Measurements from ENCODE around the gene TPSG1. TPM values are rescaled to one million over a fixed set of nuclear protein-coding genes. Genes with fewer than 3 reads are reported as not detected.

Gene TPSG1
- total RNA-seq, 1 experiment from 2014 or later, result not detected

- TF ChIP-seq NR2C2 (CRISPR knock-in tag; IDR thresholded peaks at IDR 0.05), result no peak
- no peak for TF ChIP-seq IRF2 (CRISPR knock-in tag; IDR thresholded peaks at IDR 0.05; ENCODE audit: borderline replicate concordance, low read depth)
- no peak for TF ChIP-seq FOXJ3 (CRISPR knock-in tag; IDR thresholded peaks at IDR 0.05; ENCODE audit: borderline replicate concordance)
- ATAC-seq (no peak), DNase-seq (ENCODE audit: low spot score) (no peak)
- Mint-ChIP-seq H3K9me3 (no peaks in the 10 kb centered on the region), H3K4me3 (no peak overlapping the region), H3K27me3 (ENCODE audit: low read depth) (no peaks in the 10 kb centered on the region), H3K27ac (no peak overlapping the region), H3K36me3 (no peaks in the 10 kb centered on the region), H3K4me1 (no peaks in the 10 kb centered on the region)
- CTCF ChIA-PET, result no interaction called here
- POLR2A ChIA-PET, result no interaction called here
These were observed 6.0 kb downstream of the TPSG1 start for GRCh38 chr16:1218930-1219611.

GRCh38 chr16:1218061-1218929, 6.8 kb downstream of the TPSG1 start:
- no peak for DNase-seq (ENCODE audit: low spot score)
- ATAC-seq, result no peak
- Mint-ChIP-seq H3K4me3 (no peak overlapping the region), H3K27me3 (ENCODE audit: low read depth) (no peaks in the 10 kb centered on the region), H3K27ac (no peak overlapping the region), H3K4me1 (no peaks in the 10 kb centered on the region), H3K36me3 (no peaks in the 10 kb centered on the region), H3K9me3 (no peaks in the 10 kb centered on the region)
- POLR2A ChIA-PET, result no interaction called here
- CTCF ChIA-PET, result no interaction called here
- TF ChIP-seq AFF4 (CRISPR knock-in tag; IDR thresholded peaks at IDR 0.05; ENCODE audit: borderline replicate concordance) (no peak), RELA (CRISPR knock-in tag; IDR thresholded peaks at IDR 0.05; ENCODE audit: borderline replicate concordance) (no peak), ZNF317 (CRISPR knock-in tag; IDR thresholded peaks at IDR 0.05; ENCODE audit: borderline replicate concordance, low read depth) (no peak), ZNF425 (CRISPR knock-in tag; conservative IDR thresholded peaks at IDR 0.05) (no peak), JUN (CRISPR knock-in tag; IDR thresholded peaks at IDR 0.05) (no peak), NFE2L1 (CRISPR knock-in tag; IDR thresholded peaks at IDR 0.05) (no peak), TCF7 (CRISPR knock-in tag; IDR thresholded peaks at IDR 0.05; ENCODE audit: low read depth) (no peak), MAX (CRISPR knock-in tag; IDR thresholded peaks at IDR 0.05) (no peak), FOXP1 (CRISPR knock-in tag; IDR thresholded peaks at IDR 0.05; ENCODE audit: borderline replicate concordance) (no peak), AR (CRISPR knock-in tag; IDR thresholded peaks at IDR 0.05) (no peak), EMX1 (CRISPR knock-in tag; IDR thresholded peaks at IDR 0.05) (no peak), CTCF (IDR thresholded peaks at IDR 0.05) (no peak), ZNF121 (CRISPR knock-in tag; IDR thresholded peaks at IDR 0.05) (no peak), NR2C2 (CRISPR knock-in tag; IDR thresholded peaks at IDR 0.05) (no peak)
- TF ChIP-seq, protein P1, sequence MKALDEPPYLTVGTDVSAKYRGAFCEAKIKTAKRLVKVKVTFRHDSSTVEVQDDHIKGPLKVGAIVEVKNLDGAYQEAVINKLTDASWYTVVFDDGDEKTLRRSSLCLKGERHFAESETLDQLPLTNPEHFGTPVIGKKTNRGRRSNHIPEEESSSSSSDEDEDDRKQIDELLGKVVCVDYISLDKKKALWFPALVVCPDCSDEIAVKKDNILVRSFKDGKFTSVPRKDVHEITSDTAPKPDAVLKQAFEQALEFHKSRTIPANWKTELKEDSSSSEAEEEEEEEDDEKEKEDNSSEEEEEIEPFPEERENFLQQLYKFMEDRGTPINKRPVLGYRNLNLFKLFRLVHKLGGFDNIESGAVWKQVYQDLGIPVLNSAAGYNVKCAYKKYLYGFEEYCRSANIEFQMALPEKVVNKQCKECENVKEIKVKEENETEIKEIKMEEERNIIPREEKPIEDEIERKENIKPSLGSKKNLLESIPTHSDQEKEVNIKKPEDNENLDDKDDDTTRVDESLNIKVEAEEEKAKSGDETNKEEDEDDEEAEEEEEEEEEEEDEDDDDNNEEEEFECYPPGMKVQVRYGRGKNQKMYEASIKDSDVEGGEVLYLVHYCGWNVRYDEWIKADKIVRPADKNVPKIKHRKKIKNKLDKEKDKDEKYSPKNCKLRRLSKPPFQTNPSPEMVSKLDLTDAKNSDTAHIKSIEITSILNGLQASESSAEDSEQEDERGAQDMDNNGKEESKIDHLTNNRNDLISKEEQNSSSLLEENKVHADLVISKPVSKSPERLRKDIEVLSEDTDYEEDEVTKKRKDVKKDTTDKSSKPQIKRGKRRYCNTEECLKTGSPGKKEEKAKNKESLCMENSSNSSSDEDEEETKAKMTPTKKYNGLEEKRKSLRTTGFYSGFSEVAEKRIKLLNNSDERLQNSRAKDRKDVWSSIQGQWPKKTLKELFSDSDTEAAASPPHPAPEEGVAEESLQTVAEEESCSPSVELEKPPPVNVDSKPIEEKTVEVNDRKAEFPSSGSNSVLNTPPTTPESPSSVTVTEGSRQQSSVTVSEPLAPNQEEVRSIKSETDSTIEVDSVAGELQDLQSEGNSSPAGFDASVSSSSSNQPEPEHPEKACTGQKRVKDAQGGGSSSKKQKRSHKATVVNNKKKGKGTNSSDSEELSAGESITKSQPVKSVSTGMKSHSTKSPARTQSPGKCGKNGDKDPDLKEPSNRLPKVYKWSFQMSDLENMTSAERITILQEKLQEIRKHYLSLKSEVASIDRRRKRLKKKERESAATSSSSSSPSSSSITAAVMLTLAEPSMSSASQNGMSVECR (CRISPR knock-in tag; IDR thresholded peaks at IDR 0.05; ENCODE audit: borderline replicate concordance), result no peak
